Vagina (tissue), 2 donors: ENCODE results near the gene STX16.

Source experiments
- POLR2A ChIP-seq, 2 donors: fragments of 450-650 bp; IDR thresholded peaks; one replicate each; pipeline ENCODE4 v1.6.1; 2017; ENCODE audit warnings: antibody characterized with exemption in 2 of 2, mild to moderate bottlenecking in 2 of 2, moderate library complexity in 2 of 2
- POLR2AphosphoS5 ChIP-seq, 2 donors: sonication (generic); formaldehyde crosslinking; IDR thresholded peaks; one replicate each; pipeline ENCODE4 v1.9.0; 2017; ENCODE audit warnings: antibody characterized with exemption in 2 of 2, mild to moderate bottlenecking in 2 of 2, low read depth in 1 of 2; ENCODE audit not compliant: insufficient read depth in 1 of 2
- TF ChIP-seq, protein P1 (sequence below), 3 experiments: fragments of 450-650 bp in 2 of 3; fragments of 200-600 bp in 1 of 3; sonication (generic) in 1 of 3; IDR thresholded peaks; one replicate each; pipeline ENCODE4 v1.5.1; 2017 to 2019; ENCODE audit warnings: antibody characterized with exemption in 3 of 3, mild to moderate bottlenecking in 2 of 3, moderate library complexity in 2 of 3

DNA sequence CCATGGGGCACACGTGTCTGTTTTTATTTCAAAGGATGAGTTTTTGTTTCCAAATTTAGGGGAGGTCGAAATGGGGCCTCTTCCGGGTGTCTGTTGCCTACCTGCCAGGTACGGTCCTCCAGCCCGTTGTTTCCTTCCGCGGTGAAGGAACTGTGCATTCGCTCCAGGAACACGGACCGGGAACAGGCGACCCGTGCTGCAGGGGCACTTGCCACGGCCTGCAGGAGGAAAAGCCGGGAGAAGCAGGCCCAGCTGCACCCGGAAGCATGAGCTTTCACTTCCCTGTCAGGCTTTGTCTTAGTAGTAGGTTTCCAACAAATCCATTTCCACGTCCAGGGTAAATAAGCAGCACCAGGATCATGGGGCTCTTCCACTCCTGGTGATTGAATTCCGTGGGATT is 24.6 kb downstream of the STX16 start:
- TF ChIP-seq, protein P1, sequence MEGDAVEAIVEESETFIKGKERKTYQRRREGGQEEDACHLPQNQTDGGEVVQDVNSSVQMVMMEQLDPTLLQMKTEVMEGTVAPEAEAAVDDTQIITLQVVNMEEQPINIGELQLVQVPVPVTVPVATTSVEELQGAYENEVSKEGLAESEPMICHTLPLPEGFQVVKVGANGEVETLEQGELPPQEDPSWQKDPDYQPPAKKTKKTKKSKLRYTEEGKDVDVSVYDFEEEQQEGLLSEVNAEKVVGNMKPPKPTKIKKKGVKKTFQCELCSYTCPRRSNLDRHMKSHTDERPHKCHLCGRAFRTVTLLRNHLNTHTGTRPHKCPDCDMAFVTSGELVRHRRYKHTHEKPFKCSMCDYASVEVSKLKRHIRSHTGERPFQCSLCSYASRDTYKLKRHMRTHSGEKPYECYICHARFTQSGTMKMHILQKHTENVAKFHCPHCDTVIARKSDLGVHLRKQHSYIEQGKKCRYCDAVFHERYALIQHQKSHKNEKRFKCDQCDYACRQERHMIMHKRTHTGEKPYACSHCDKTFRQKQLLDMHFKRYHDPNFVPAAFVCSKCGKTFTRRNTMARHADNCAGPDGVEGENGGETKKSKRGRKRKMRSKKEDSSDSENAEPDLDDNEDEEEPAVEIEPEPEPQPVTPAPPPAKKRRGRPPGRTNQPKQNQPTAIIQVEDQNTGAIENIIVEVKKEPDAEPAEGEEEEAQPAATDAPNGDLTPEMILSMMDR (IDR thresholded peaks at IDR 0.05) = no peak
- TF ChIP-seq POLR2A (IDR thresholded peaks at IDR 0.05) (no peak), POLR2AphosphoS5 (IDR thresholded peaks at IDR 0.05; ENCODE audit: insufficient read depth in 1 of 2, low read depth in 1 of 2) (no peak)
